OCI-LY1 (cell line): ENCODE results near the gene RBL2.

ENCODE experiments used
- H2AFZ ChIP-seq: fragments of 200-600 bp; sonication (generic), shearing (Covaris generic); 2 replicates; pipeline ENCODE4 v1.6.0; 2014; ENCODE audit warnings: antibody characterized with exemption, mild to moderate bottlenecking, low read length
- H3F3A ChIP-seq: fragments of 200-600 bp; sonication (generic), shearing (Covaris generic); 2 replicates; pipeline ENCODE4 v1.6.0; 2014; ENCODE audit warnings: mild to moderate bottlenecking, antibody characterized with exemption, low read length, moderate library complexity; ENCODE audit not compliant: insufficient read depth
- H3K27ac ChIP-seq: fragments of 200-600 bp; sonication (generic); 2 replicates; pipeline ENCODE4 v1.5.1; 2014; ENCODE audit warnings: low read length, mixed run types, mild to moderate bottlenecking, low read depth; ENCODE audit not compliant: poor library complexity, severe bottlenecking
- H3K27me3 ChIP-seq: fragments of 200-600 bp; sonication (generic); 2 replicates; pipeline ENCODE4 v1.6.0; 2014; ENCODE audit warnings: antibody characterized with exemption, mild to moderate bottlenecking, low read length, moderate library complexity; ENCODE audit not compliant: insufficient read depth
- H3K36me3 ChIP-seq: fragments of 200-600 bp; sonication (generic); 2 replicates; pipeline ENCODE4 v1.6.1; 2014; ENCODE audit warnings: mild to moderate bottlenecking, antibody characterized with exemption, low read length, moderate library complexity, mixed read lengths; ENCODE audit not compliant: insufficient read depth
- H3K4me1 ChIP-seq: fragments of 200-600 bp; sonication (generic); 2 replicates; pipeline ENCODE4 v1.5.1; 2014; ENCODE audit warnings: mild to moderate bottlenecking, low read length, moderate library complexity; ENCODE audit not compliant: insufficient read depth, severe bottlenecking
- H3K4me2 ChIP-seq: fragments of 200-600 bp; sonication (generic), shearing (Covaris generic); 2 replicates; pipeline ENCODE4 v1.6.1; 2014; ENCODE audit warnings: low read length
- H3K4me3 ChIP-seq: fragments of 200-600 bp; sonication (generic); 2 replicates; pipeline ENCODE4 v1.5.1; 2014; ENCODE audit warnings: low read length, low read depth, mild to moderate bottlenecking, mixed read lengths; ENCODE audit not compliant: poor library complexity, severe bottlenecking
- H3K79me2 ChIP-seq: fragments of 200-600 bp; shearing (Covaris generic); 2 replicates; pipeline ENCODE4 v1.6.1; 2016; ENCODE audit warnings: mixed run types, low read length, mixed read lengths; ENCODE audit not compliant: insufficient read depth
- H3K9ac ChIP-seq: fragments of 200-600 bp; sonication (generic), shearing (Covaris generic); 2 replicates; pipeline ENCODE4 v1.6.1; 2014; ENCODE audit warnings: mild to moderate bottlenecking, low read length, mixed read lengths
- H3K9me2 ChIP-seq: fragments of 200-600 bp; sonication (generic), shearing (Covaris generic); 2 replicates; pipeline ENCODE4 v1.6.1; 2014; ENCODE audit warnings: low read depth, mild to moderate bottlenecking, low read length, mixed read lengths
- H3K9me3 ChIP-seq: fragments of 200-600 bp; shearing (Covaris generic); 2 replicates; pipeline ENCODE4 v1.6.1; 2014; ENCODE audit warnings: low read length, mixed read lengths
- H4K20me1 ChIP-seq: fragments of 200-600 bp; sonication (generic), shearing (Covaris generic); 2 replicates; pipeline ENCODE4 v1.6.0; 2016; ENCODE audit warnings: mild to moderate bottlenecking, low read length; ENCODE audit not compliant: insufficient read depth
- EZH2 ChIP-seq: fragments of 200-600 bp; sonication (generic), shearing (Covaris generic); IDR thresholded peaks from 2 replicates; pipeline ENCODE4 v1.8.0; 2017; ENCODE audit warnings: borderline replicate concordance, mixed run types, mild to moderate bottlenecking, antibody characterized with exemption, low read length, moderate library complexity, mixed read lengths
- TF ChIP-seq, protein P1 (sequence below): fragments of 200-600 bp; sonication (generic), shearing (Covaris generic); IDR thresholded peaks from 2 replicates; pipeline ENCODE4 v1.5.1; 2017; ENCODE audit warnings: mild to moderate bottlenecking, antibody characterized with exemption, low read length, moderate library complexity, mixed read lengths

The RBL2 gene

DNA sequence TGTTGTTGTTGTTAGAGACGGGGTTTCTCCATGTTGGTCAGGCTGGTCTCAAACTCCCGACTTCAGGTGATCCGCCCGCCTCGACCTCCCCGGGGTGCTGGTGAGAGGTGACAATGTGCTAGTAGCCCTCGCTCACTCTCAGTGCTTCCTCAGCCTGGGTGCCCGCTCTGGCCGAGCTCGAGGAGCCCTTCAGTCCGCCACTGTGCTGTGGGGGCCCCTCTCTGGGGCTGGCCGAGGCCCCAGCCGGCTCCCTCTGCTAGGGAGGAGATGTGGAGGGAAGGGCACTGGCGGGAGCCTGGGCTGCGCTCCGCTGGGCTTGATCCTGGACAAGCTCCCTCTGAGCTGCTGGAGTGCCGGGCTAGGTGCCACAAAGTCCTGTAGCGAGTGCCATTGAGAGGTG lies 21.7 kb upstream of the RBL2 start:
- Histone ChIP-seq H4K20me1 (no peaks in the 10 kb centered on the region), H3K9ac (no peak overlapping the region), H3K36me3 (no peaks in the 10 kb centered on the region), H3K9me2 (no peaks in the 10 kb centered on the region), H3K4me1 (no peaks in the 10 kb centered on the region), H3K27ac (no peak overlapping the region), H3K79me2 (no peaks in the 10 kb centered on the region), H3K4me3 (no peak overlapping the region), H2AFZ (no peak overlapping the region), H3K9me3 (no peaks in the 10 kb centered on the region), H3K4me2 (no peak overlapping the region), H3F3A (no peaks in the 10 kb centered on the region), H3K27me3 (no peaks in the 10 kb centered on the region)
- TF ChIP-seq EZH2, result no peak
- TF ChIP-seq, protein P1, sequence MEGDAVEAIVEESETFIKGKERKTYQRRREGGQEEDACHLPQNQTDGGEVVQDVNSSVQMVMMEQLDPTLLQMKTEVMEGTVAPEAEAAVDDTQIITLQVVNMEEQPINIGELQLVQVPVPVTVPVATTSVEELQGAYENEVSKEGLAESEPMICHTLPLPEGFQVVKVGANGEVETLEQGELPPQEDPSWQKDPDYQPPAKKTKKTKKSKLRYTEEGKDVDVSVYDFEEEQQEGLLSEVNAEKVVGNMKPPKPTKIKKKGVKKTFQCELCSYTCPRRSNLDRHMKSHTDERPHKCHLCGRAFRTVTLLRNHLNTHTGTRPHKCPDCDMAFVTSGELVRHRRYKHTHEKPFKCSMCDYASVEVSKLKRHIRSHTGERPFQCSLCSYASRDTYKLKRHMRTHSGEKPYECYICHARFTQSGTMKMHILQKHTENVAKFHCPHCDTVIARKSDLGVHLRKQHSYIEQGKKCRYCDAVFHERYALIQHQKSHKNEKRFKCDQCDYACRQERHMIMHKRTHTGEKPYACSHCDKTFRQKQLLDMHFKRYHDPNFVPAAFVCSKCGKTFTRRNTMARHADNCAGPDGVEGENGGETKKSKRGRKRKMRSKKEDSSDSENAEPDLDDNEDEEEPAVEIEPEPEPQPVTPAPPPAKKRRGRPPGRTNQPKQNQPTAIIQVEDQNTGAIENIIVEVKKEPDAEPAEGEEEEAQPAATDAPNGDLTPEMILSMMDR, result no peak

DNA sequence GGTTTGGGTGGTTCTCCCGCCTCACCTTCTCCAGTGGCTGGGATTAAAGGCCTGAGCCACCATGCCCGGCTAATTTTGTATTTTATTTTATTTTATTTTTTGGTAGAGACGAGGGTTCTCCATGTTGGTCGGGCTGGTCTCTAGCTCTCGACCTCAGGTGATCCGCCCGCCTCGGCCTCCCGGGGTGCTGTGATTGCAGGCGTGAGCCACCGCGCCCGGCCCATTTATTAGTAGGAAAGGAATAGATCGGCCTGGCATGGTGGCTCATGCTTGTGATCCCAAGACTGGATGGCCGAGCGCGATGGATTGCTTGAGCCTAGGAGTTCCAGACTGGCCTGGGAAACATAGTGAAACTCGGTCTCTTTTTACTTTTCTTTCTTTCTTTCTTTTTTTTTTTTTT lies 20.4 kb upstream of the RBL2 start:
- no peaks in the 10 kb centered on the region for H3F3A ChIP-seq
- no peak overlapping the region for H3K9ac ChIP-seq
- H3K4me2 ChIP-seq, result no peak overlapping the region
- H2AFZ ChIP-seq, result no peak overlapping the region
- no peaks in the 10 kb centered on the region for H3K4me1 ChIP-seq
- TF ChIP-seq, protein P1, result no peak
- TF ChIP-seq EZH2, result no peak
- H3K27ac ChIP-seq, result no peak overlapping the region
- H4K20me1 ChIP-seq, result no peaks in the 10 kb centered on the region
- H3K27me3 ChIP-seq, result no peaks in the 10 kb centered on the region
- H3K9me2 ChIP-seq, result no peaks in the 10 kb centered on the region
- no peaks in the 10 kb centered on the region for H3K79me2 ChIP-seq
- no peak overlapping the region for H3K4me3 ChIP-seq
- H3K9me3 ChIP-seq, result no peaks in the 10 kb centered on the region
- H3K36me3 ChIP-seq, result no peaks in the 10 kb centered on the region

DNA sequence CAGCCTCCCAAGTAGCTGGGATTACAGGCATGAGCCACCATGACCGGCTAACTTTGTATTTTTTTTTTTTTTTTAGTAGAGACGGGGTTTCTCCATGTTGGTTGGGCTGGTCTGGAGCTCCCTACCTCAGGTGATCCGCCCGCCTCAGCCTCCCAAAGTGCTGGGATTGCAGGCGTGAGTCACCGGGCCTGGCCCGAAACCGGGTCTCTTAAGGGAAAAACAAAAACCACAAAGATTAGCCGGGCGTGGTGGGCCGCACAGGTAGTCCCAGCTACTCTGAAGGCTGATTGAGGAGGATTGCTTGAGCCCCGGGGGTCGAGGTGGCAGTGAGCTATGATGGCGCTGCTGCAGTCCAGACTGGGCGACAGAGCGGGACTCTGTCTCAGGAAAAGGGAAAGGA lies 19.9 kb upstream of the RBL2 start:
- no peak overlapping the region for H2AFZ ChIP-seq

More for the DNA sequence above, 19.9 kb upstream of the RBL2 start:
- Histone ChIP-seq H4K20me1 (no peaks in the 10 kb centered on the region), H3K9me2 (no peaks in the 10 kb centered on the region), H3K9me3 (no peaks in the 10 kb centered on the region), H3K4me2 (no peak overlapping the region), H3K27ac (no peak overlapping the region), H3K36me3 (no peaks in the 10 kb centered on the region), H3K4me1 (no peaks in the 10 kb centered on the region), H3K79me2 (no peaks in the 10 kb centered on the region), H3K4me3 (no peak overlapping the region), H3K9ac (no peak overlapping the region), H3K27me3 (no peaks in the 10 kb centered on the region), H3F3A (no peaks in the 10 kb centered on the region)
- TF ChIP-seq EZH2, result no peak
- TF ChIP-seq, protein P1, result no peak
